HG02938 (cell line): ENCODE data around the gene TMC4.

Source experiments
- ATAC-seq: cut with Tn5 transposase; IDR thresholded peaks from one replicate; pipeline ENCODE4 v1.9.1; 2021; ENCODE audit warnings: mild to moderate bottlenecking, moderate library complexity; ENCODE audit not compliant: unreplicated experiment

Gene TMC4

GRCh38 chr19:54136086-54136863 is 36.7 kb downstream of the TMC4 start:
- ATAC-seq, result no peak

- ATAC-seq, result no peak
These were observed 38.9 kb downstream of the TMC4 start for GRCh38 chr19:54133957-54134590.

- ATAC-seq, result no peak
These were observed 39.5 kb downstream of the TMC4 start for GRCh38 chr19:54133312-54133956.

GRCh38 chr19:54129617-54129996 is 43.4 kb downstream of the TMC4 start:
- no peak for ATAC-seq

- ATAC-seq, result no peak
These were observed 44.0 kb downstream of the TMC4 start for GRCh38 chr19:54128796-54129616.

- no peak for ATAC-seq
These were observed 44.6 kb downstream of the TMC4 start for GRCh38 chr19:54128441-54128725.

- ATAC-seq, result no peak
These were observed 45.1 kb downstream of the TMC4 start for GRCh38 chr19:54127688-54128440.

GRCh38 chr19:54125713-54126112 is 47.2 kb downstream of the TMC4 start:
- no peak for ATAC-seq

- no peak for ATAC-seq
These were observed 48.6 kb downstream of the TMC4 start for GRCh38 chr19:54124393-54124792.

GRCh38 chr19:54123682-54124081 is 49.3 kb downstream of the TMC4 start:
- no peak for ATAC-seq

GRCh38 chr19:54121259-54121658 is 51.7 kb downstream of the TMC4 start:
- ATAC-seq, result no peak

- ATAC-seq, result peak; percentile 77
These were observed 57.6 kb downstream of the TMC4 start, which contains the start of the genes PRPF31 and TFPT for GRCh38 chr19:54115109-54116063. PRPF31 (plus strand) TSS chr19:54115754; CDS start chr19:54118279, 2,525 bp downstream. TFPT (minus strand) TSS chr19:54115657; CDS start chr19:54115269, 388 bp downstream.

GRCh38 chr19:54114340-54115108 is 58.4 kb downstream of the TMC4 start:
- no peak for ATAC-seq
